GM19240 (cell line): Measurements from ENCODE around the gene CMAS.

Experiments
- DNase-seq: peaks from one replicate; pipeline ENCODE4 v3.0.0; 2011; ENCODE audit warnings: low spot score; ENCODE audit not compliant: insufficient read length

CMAS gene

DNA sequence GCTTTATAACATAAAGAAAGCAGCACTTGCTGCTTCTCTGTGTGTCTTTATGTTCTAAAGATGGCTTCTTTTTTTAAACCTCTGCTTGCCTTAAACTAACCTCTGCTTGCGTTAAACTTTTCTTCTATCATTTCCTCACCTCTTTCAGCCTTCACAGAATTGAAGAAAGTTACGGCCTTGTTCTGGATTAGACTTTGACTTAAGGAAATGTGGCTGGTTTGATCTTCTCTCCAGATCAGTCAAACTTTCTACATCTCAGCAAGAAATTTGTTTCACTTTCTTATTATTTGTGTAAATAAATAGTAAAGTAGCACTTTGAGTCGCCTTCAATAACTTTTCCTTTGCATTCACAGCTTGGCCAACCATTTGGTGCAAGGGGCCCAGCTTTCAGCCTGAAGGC lies 64.2 kb downstream of the CMAS start:
- DNase-seq, result no peak
